Measurements from ENCODE around the gene GPC6.

The GPC6 gene

GRCh38 chr13:93810264-93810663 lies 583.7 kb downstream of the GPC6 start:
- no peaks in the 10 kb centered on the region for H3K36me3 ChIP-seq (ENCODE audit: insufficient read depth, low read length)
- no peaks in the 10 kb centered on the region for H3K9me2 ChIP-seq (replicated peaks; ENCODE audit: low read depth, low read length)
- H3K4me3 ChIP-seq (ENCODE audit: low read length, poor library complexity, severe bottlenecking), result no peak overlapping the region
- no peaks in the 10 kb centered on the region for H3K4me1 ChIP-seq (ENCODE audit: insufficient read depth, low read length, poor library complexity, severe bottlenecking)
- no peaks in the 10 kb centered on the region for H3K79me2 ChIP-seq (ENCODE audit: insufficient read depth, low read length)
- H3K9me3 ChIP-seq (ENCODE audit: insufficient read depth, low read depth, low read length), result no peaks in the 10 kb centered on the region
- H3K9ac ChIP-seq (ENCODE audit: low read depth, low read length, poor library complexity, severe bottlenecking), result no peak overlapping the region
- no peak overlapping the region for H3K4me2 ChIP-seq (ENCODE audit: low read depth, low read length, poor library complexity, severe bottlenecking)
- no peak for TF ChIP-seq CTCF (conservative IDR thresholded peaks at IDR 0.05; ENCODE audit: low read length)
- no peak for TF ChIP-seq EZH2phosphoT487 (IDR thresholded peaks at IDR 0.05; ENCODE audit: borderline replicate concordance)
- H3F3A ChIP-seq (ENCODE audit: low read depth), result no peaks in the 10 kb centered on the region
- H2AFZ ChIP-seq (ENCODE audit: low read length), result no peak overlapping the region
- H3K27me3 ChIP-seq (ENCODE audit: insufficient read depth, low read length, poor library complexity, severe bottlenecking), result no peaks in the 10 kb centered on the region
- H4K20me1 ChIP-seq (ENCODE audit: insufficient read depth, low read length, poor library complexity, severe bottlenecking), result no peaks in the 10 kb centered on the region

GRCh38 chr13:93811071-93811737 lies 584.6 kb downstream of the GPC6 start:
- no peak overlapping the region for H3K9ac ChIP-seq (ENCODE audit: low read depth, low read length, poor library complexity, severe bottlenecking)
- no peaks in the 10 kb centered on the region for H3K27me3 ChIP-seq (ENCODE audit: insufficient read depth, low read length, poor library complexity, severe bottlenecking)
- H3K4me1 ChIP-seq (ENCODE audit: insufficient read depth, low read length, poor library complexity, severe bottlenecking), result no peaks in the 10 kb centered on the region
- TF ChIP-seq EZH2phosphoT487 (IDR thresholded peaks at IDR 0.05; ENCODE audit: borderline replicate concordance) (no peak), CTCF (conservative IDR thresholded peaks at IDR 0.05; ENCODE audit: low read length) (no peak)
- no peaks in the 10 kb centered on the region for H3F3A ChIP-seq (ENCODE audit: low read depth)
- H3K9me2 ChIP-seq (replicated peaks; ENCODE audit: low read depth, low read length), result no peaks in the 10 kb centered on the region
- H3K4me3 ChIP-seq (ENCODE audit: low read length, poor library complexity, severe bottlenecking), result no peak overlapping the region
- no peak overlapping the region for H2AFZ ChIP-seq (ENCODE audit: low read length)
- no peaks in the 10 kb centered on the region for H3K9me3 ChIP-seq (ENCODE audit: insufficient read depth, low read depth, low read length)
- no peaks in the 10 kb centered on the region for H4K20me1 ChIP-seq (ENCODE audit: insufficient read depth, low read length, poor library complexity, severe bottlenecking)
- H3K79me2 ChIP-seq (ENCODE audit: insufficient read depth, low read length), result no peaks in the 10 kb centered on the region
- no peaks in the 10 kb centered on the region for H3K36me3 ChIP-seq (ENCODE audit: insufficient read depth, low read length)
- H3K4me2 ChIP-seq (ENCODE audit: low read depth, low read length, poor library complexity, severe bottlenecking), result no peak overlapping the region

GRCh38 chr13:93811738-93812112 lies 585.1 kb downstream of the GPC6 start:
- Histone ChIP-seq H3K4me1 (ENCODE audit: insufficient read depth, low read length, poor library complexity, severe bottlenecking) (no peaks in the 10 kb centered on the region), H3K9me2 (replicated peaks; ENCODE audit: low read depth, low read length) (no peaks in the 10 kb centered on the region), H3K79me2 (ENCODE audit: insufficient read depth, low read length) (no peaks in the 10 kb centered on the region), H3K36me3 (ENCODE audit: insufficient read depth, low read length) (no peaks in the 10 kb centered on the region), H3K4me2 (ENCODE audit: low read depth, low read length, poor library complexity, severe bottlenecking) (no peak overlapping the region), H3K27me3 (ENCODE audit: insufficient read depth, low read length, poor library complexity, severe bottlenecking) (no peaks in the 10 kb centered on the region), H3F3A (ENCODE audit: low read depth) (no peaks in the 10 kb centered on the region), H3K9me3 (ENCODE audit: insufficient read depth, low read depth, low read length) (no peaks in the 10 kb centered on the region), H3K4me3 (ENCODE audit: low read length, poor library complexity, severe bottlenecking) (no peak overlapping the region), H2AFZ (ENCODE audit: low read length) (no peak overlapping the region), H4K20me1 (ENCODE audit: insufficient read depth, low read length, poor library complexity, severe bottlenecking) (no peaks in the 10 kb centered on the region), H3K9ac (ENCODE audit: low read depth, low read length, poor library complexity, severe bottlenecking) (no peak overlapping the region)
- TF ChIP-seq EZH2phosphoT487 (IDR thresholded peaks at IDR 0.05; ENCODE audit: borderline replicate concordance) (no peak), CTCF (conservative IDR thresholded peaks at IDR 0.05; ENCODE audit: low read length) (no peak)
